Measurements from ENCODE around the gene PRDM16. TPM values are rescaled to one million over a fixed set of nuclear protein-coding genes. Genes with fewer than 3 reads are reported as not detected.

The PRDM16 gene
- total RNA-seq, 1 experiment from 2014 or later = 5.3 TPM

- no TSS peak for BruUV-seq (replicated peaks)
Observed at GRCh38 chr1:3463013-3463385, 394.0 kb downstream of the PRDM16 start.

GRCh38 chr1:3463408-3463863 is 394.4 kb downstream of the PRDM16 start:
- no TSS peak for BruUV-seq (replicated peaks)
- no peak overlapping the region for H3K27ac Mint-ChIP-seq (ENCODE audit: unreplicated experiment)
- H3K36me3 ChIP-seq (ENCODE audit: control insufficient read depth, insufficient read depth, low read length) = peaks cover 1% of the 10 kb centered on the region; the same call in 1 of the 2 replicates
- H3K9me3 ChIP-seq = no peaks in the 10 kb centered on the region
- no peak overlapping the region for H3K4me3 ChIP-seq (ENCODE audit: low read depth, low read length)
- POLR2A ChIA-PET = no interaction called here
- intact Hi-C loops (cut with micrococcal nuclease; ENCODE audit: unreplicated experiment) = no loop called here
- H3K4me3 Mint-ChIP-seq (ENCODE audit: unreplicated experiment) = no peak overlapping the region
- H3K36me3 Mint-ChIP-seq (ENCODE audit: insufficient read depth, unreplicated experiment) = peaks cover 44% of the 10 kb centered on the region
- H3K4me1 ChIP-seq = peaks cover 32% of the 10 kb centered on the region
- no peak for TF ChIP-seq CTCF (IDR thresholded peaks at IDR 0.05; ENCODE audit: insufficient read depth in 1 of 2, low read depth in 1 of 2, low read length in 1 of 2, severe bottlenecking in 1 of 2, unreplicated experiment in 1 of 2)
- no peaks in the 10 kb centered on the region for H3K9me3 Mint-ChIP-seq (ENCODE audit: unreplicated experiment)
- CTCF ChIA-PET = interaction anchor here (0.8 to 1.5 kb wide), 2 partner anchors 8 to 10 kb away, joined by 4 to 5 read pairs; no protein-coding TSS in a partner anchor
- peaks cover 25% of the 10 kb centered on the region for H3K4me1 Mint-ChIP-seq (ENCODE audit: low read depth, unreplicated experiment)
- no peaks in the 10 kb centered on the region for H3K27me3 Mint-ChIP-seq (ENCODE audit: insufficient read depth, unreplicated experiment)
- H3K27me3 ChIP-seq (replicated peaks; ENCODE audit: control insufficient read depth, insufficient read depth, low read length) = no peaks in the 10 kb centered on the region
- no peak for DNase-seq

More at GRCh38 chr1:3463013-3463385, 394.0 kb downstream of the PRDM16 start:
- H3K27me3 Mint-ChIP-seq (ENCODE audit: insufficient read depth, unreplicated experiment) = no peaks in the 10 kb centered on the region
- no peak overlapping the region for H3K27ac Mint-ChIP-seq (ENCODE audit: unreplicated experiment)
- ChIA-PET POLR2A (no interaction called here), CTCF (interaction anchor here (0.8 to 1.5 kb wide), 2 partner anchors 9 to 10 kb away, joined by 4 to 5 read pairs; no protein-coding TSS in a partner anchor)
- Histone ChIP-seq H3K4me3 (ENCODE audit: low read depth, low read length) (no peak overlapping the region), H3K27me3 (replicated peaks; ENCODE audit: control insufficient read depth, insufficient read depth, low read length) (no peaks in the 10 kb centered on the region), H3K36me3 (ENCODE audit: control insufficient read depth, insufficient read depth, low read length) (peaks cover 1% of the 10 kb centered on the region; the same call in 1 of the 2 replicates), H3K9me3 (no peaks in the 10 kb centered on the region), H3K4me1 (peaks cover 37% of the 10 kb centered on the region)
- TF ChIP-seq CTCF (IDR thresholded peaks at IDR 0.05; ENCODE audit: insufficient read depth in 1 of 2, low read depth in 1 of 2, low read length in 1 of 2, severe bottlenecking in 1 of 2, unreplicated experiment in 1 of 2) = no peak
- intact Hi-C loops (cut with micrococcal nuclease; ENCODE audit: unreplicated experiment) = no loop called here
- H3K36me3 Mint-ChIP-seq (ENCODE audit: insufficient read depth, unreplicated experiment) = peaks cover 44% of the 10 kb centered on the region
- H3K4me1 Mint-ChIP-seq (ENCODE audit: low read depth, unreplicated experiment) = peaks cover 28% of the 10 kb centered on the region
- H3K4me3 Mint-ChIP-seq (ENCODE audit: unreplicated experiment) = no peak overlapping the region
- peak in 1 of 2 experiments; percentile 27 for DNase-seq
- no peaks in the 10 kb centered on the region for H3K9me3 Mint-ChIP-seq (ENCODE audit: unreplicated experiment)

- H3K4me1 Mint-ChIP-seq (ENCODE audit: low read depth, unreplicated experiment) = peaks cover 18% of the 10 kb centered on the region
- no peaks in the 10 kb centered on the region for H3K9me3 Mint-ChIP-seq (ENCODE audit: unreplicated experiment)
- BruUV-seq (replicated peaks) = no TSS peak
- Histone ChIP-seq H3K4me1 (peaks cover 26% of the 10 kb centered on the region), H3K36me3 (ENCODE audit: control insufficient read depth, insufficient read depth, low read length) (peaks cover 1% of the 10 kb centered on the region; the same call in 1 of the 2 replicates), H3K9me3 (no peaks in the 10 kb centered on the region), H3K4me3 (ENCODE audit: low read depth, low read length) (no peak overlapping the region), H3K27me3 (replicated peaks; ENCODE audit: control insufficient read depth, insufficient read depth, low read length) (no peaks in the 10 kb centered on the region)
- H3K4me3 Mint-ChIP-seq (ENCODE audit: unreplicated experiment) = no peak overlapping the region
- intact Hi-C loops (cut with micrococcal nuclease; ENCODE audit: unreplicated experiment) = no loop called here
- H3K27me3 Mint-ChIP-seq (ENCODE audit: insufficient read depth, unreplicated experiment) = no peaks in the 10 kb centered on the region
- peak in 1 of 2 experiments; percentile 20 for DNase-seq
- no peak overlapping the region for H3K27ac Mint-ChIP-seq (ENCODE audit: unreplicated experiment)
- ChIA-PET POLR2A (no interaction called here), CTCF (interaction anchor here (1.5 kb wide), 1 partner anchor 11 kb away, joined by 5 read pairs; no protein-coding TSS in a partner anchor)
- no peak for TF ChIP-seq CTCF (IDR thresholded peaks at IDR 0.05; ENCODE audit: insufficient read depth in 1 of 2, low read depth in 1 of 2, low read length in 1 of 2, severe bottlenecking in 1 of 2, unreplicated experiment in 1 of 2)
- peaks cover 43% of the 10 kb centered on the region for H3K36me3 Mint-ChIP-seq (ENCODE audit: insufficient read depth, unreplicated experiment)
Observed at GRCh38 chr1:3463891-3464648, 395.1 kb downstream of the PRDM16 start.
